Fibroblast of lung (primary cell): ENCODE data around the gene HAVCR2. TPM values are rescaled to one million over a fixed set of nuclear protein-coding genes. Genes with fewer than 3 reads are reported as not detected.

Source experiments
- DNase-seq, 2 donors: peaks; one replicate each; pipeline versions ENCODE4 v3.0.0 to v3.0.0-alpha.2; 2010; ENCODE audit warnings: low read depth in 2 of 2
- H2AFZ ChIP-seq: 2 replicates; pipeline ENCODE4 v1.5.1; 2012; ENCODE audit warnings: low read length, control low read depth, inconsistent platforms
- H3K27ac ChIP-seq: 2 replicates; pipeline ENCODE4 v1.5.1; 2011; ENCODE audit warnings: low read length, control low read depth; ENCODE audit not compliant: insufficient read depth
- H3K27me3 ChIP-seq: 2 replicates; pipeline ENCODE4 v1.5.1; 2011; ENCODE audit warnings: mild to moderate bottlenecking, low read length; ENCODE audit not compliant: control insufficient read depth, insufficient read depth
- H3K36me3 ChIP-seq: 2 replicates; pipeline ENCODE4 v1.5.1; 2011; ENCODE audit warnings: low read length; ENCODE audit not compliant: control insufficient read depth, insufficient read depth
- H3K4me1 ChIP-seq: 2 replicates; pipeline ENCODE4 v1.5.1; 2011; ENCODE audit warnings: low read length; ENCODE audit not compliant: control insufficient read depth, insufficient read depth; ENCODE audit errors: extremely low read depth
- H3K4me2 ChIP-seq: 2 replicates; pipeline ENCODE4 v1.5.1; 2011; ENCODE audit warnings: low read length, control low read depth; ENCODE audit not compliant: insufficient read depth; ENCODE audit errors: extremely low read depth
- H3K4me3 ChIP-seq, 4 experiments: fragments of 200-600 bp in 1 of 4; sonication (generic) in 1 of 4; replicated peaks in 1 of 4; 2 replicates each; pipeline ENCODE4 v1.5.1; 2011 to 2016; ENCODE audit warnings: low read length in 4 of 4, low read depth in 3 of 4, mild to moderate bottlenecking in 3 of 4, control low read depth in 2 of 4, inconsistent platforms in 1 of 4, mixed read lengths in 1 of 4; ENCODE audit not compliant: insufficient read depth in 1 of 4; ENCODE audit errors: control extremely low read depth in 1 of 4
- H3K79me2 ChIP-seq: 2 replicates; pipeline ENCODE4 v1.5.1; 2012; ENCODE audit warnings: mild to moderate bottlenecking, low read length, inconsistent platforms; ENCODE audit not compliant: control insufficient read depth, insufficient read depth
- H3K9ac ChIP-seq: 2 replicates; pipeline ENCODE4 v1.5.1; 2011; ENCODE audit warnings: mild to moderate bottlenecking, low read length, control low read depth; ENCODE audit not compliant: insufficient read depth
- H3K9me3 ChIP-seq: 2 replicates; pipeline ENCODE4 v1.5.1; 2012; ENCODE audit warnings: low read depth, low read length; ENCODE audit not compliant: control insufficient read depth, insufficient read depth
- H4K20me1 ChIP-seq: 2 replicates; pipeline ENCODE4 v1.5.1; 2011; ENCODE audit warnings: low read length; ENCODE audit not compliant: control insufficient read depth, insufficient read depth; ENCODE audit errors: extremely low read depth
- EZH2 ChIP-seq: IDR thresholded peaks from 2 replicates; pipeline ENCODE4 v1.5.1; 2012; ENCODE audit warnings: low read length, control low read depth, mild to moderate bottlenecking; ENCODE audit errors: missing control alignments
- polyA plus RNA-seq, 2 donors: library from polyadenylated mRNA; depleted of rRNA in 1 of 2; stranded (reverse) in 1 of 2; unstranded in 1 of 2; fragments of >200 nt; gene quantifications; 2 replicates each; pipeline ENCODE4 v1.2.1, GENCODE V29; 2011 to 2012; ENCODE audit warnings: missing spikeins in 1 of 2
- total RNA-seq: library from RNA; depleted of rRNA; stranded (reverse); fragments of >200 nt; gene quantifications from 2 replicates; pipeline ENCODE4 v1.2.1, GENCODE V29; 2014
- TF ChIP-seq, protein P1 (sequence below), 2 donors: IDR thresholded peaks in 1 of 2; conservative IDR thresholded peaks in 1 of 2; 1 replicate in 1 of 2; 2 replicates in 1 of 2; pipeline ENCODE4 v1.5.1; 2011 to 2012; ENCODE audit warnings: low read length in 2 of 2, control low read depth in 1 of 2, inconsistent platforms in 1 of 2, low read depth in 1 of 2, mild to moderate bottlenecking in 1 of 2

HAVCR2 gene
- total and polyA plus RNA-seq, 2 donors (not counting 1 experiment from before 2014, with no cell fraction given): 0.56 to 2.5 TPM

DNA sequence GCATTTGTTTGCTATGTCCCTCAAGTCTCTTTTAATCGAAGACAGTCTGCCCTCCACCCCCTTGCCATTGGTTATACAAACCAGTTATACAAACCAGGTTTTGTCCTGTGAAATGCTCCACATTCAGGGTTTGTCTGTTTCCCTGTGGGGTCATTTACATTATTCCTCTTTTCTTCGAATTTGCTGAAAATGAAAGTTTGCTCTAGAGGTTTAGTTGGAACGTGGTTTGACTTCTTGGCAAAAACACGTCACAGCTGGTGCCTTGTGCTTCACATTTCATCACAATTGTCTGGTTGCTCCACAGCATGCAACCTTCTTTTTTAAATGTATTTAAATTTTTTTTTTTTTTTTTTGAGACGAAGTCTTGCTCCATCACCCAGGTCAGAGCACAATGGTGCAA, 4.2 kb upstream of the HAVCR2 start:
- Histone ChIP-seq H3K36me3 (no peaks in the 10 kb centered on the region), H2AFZ (peak overlapping the region; percentile 55), H3K9ac (no peak overlapping the region), H3K4me3 (peak overlapping the region in 1 of 4 experiments; percentile 21), H4K20me1 (no peaks in the 10 kb centered on the region), H3K4me2 (peak overlapping the region; percentile 48), H3K27me3 (no peaks in the 10 kb centered on the region), H3K79me2 (no peaks in the 10 kb centered on the region), H3K4me1 (peaks cover 2% of the 10 kb centered on the region), H3K9me3 (no peaks in the 10 kb centered on the region), H3K27ac (no peak overlapping the region)
- peak in 1 of 2 donors; percentile 86 for DNase-seq
- TF ChIP-seq EZH2: no peak
- TF ChIP-seq, protein P1, sequence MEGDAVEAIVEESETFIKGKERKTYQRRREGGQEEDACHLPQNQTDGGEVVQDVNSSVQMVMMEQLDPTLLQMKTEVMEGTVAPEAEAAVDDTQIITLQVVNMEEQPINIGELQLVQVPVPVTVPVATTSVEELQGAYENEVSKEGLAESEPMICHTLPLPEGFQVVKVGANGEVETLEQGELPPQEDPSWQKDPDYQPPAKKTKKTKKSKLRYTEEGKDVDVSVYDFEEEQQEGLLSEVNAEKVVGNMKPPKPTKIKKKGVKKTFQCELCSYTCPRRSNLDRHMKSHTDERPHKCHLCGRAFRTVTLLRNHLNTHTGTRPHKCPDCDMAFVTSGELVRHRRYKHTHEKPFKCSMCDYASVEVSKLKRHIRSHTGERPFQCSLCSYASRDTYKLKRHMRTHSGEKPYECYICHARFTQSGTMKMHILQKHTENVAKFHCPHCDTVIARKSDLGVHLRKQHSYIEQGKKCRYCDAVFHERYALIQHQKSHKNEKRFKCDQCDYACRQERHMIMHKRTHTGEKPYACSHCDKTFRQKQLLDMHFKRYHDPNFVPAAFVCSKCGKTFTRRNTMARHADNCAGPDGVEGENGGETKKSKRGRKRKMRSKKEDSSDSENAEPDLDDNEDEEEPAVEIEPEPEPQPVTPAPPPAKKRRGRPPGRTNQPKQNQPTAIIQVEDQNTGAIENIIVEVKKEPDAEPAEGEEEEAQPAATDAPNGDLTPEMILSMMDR (conservative IDR thresholded peaks at IDR 0.05 in 1 of 2, IDR thresholded peaks at IDR 0.05 in 1 of 2; ENCODE audit: low read depth in 1 of 2, low read length in 2 of 2): no peak

DNA sequence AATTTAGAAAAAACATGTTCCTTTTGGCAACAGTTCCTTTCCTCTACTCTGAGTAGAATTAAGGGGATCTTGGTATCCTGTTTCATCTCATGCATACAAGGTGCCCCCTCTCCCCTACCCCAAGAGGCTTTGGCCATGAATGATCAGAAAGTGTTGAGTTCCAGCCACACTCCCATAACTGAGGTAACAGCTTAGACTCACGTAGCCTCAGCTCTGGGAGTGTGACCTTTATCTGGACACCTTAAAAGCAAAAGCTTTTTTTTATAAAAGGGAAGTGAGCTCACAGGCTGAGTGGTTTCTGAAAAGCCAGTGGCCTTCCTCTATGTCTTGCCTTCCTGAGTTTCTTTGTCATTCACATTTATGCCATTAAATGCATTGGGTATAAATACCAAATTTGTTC, 900 bp upstream of the HAVCR2 start:
- TF ChIP-seq, protein P1 (conservative IDR thresholded peaks at IDR 0.05 in 1 of 2, IDR thresholded peaks at IDR 0.05 in 1 of 2; ENCODE audit: low read depth in 1 of 2, low read length in 2 of 2): no peak
- H3K4me1 ChIP-seq: peaks cover 2% of the 10 kb centered on the region
- no peak overlapping the region for H3K4me2 ChIP-seq
- H3K4me3 ChIP-seq: no peak overlapping the region
- no peak overlapping the region for H2AFZ ChIP-seq
- no peak overlapping the region for H3K27ac ChIP-seq
- H3K79me2 ChIP-seq: no peaks in the 10 kb centered on the region
- no peaks in the 10 kb centered on the region for H4K20me1 ChIP-seq
- no peaks in the 10 kb centered on the region for H3K9me3 ChIP-seq
- no peaks in the 10 kb centered on the region for H3K36me3 ChIP-seq
- H3K9ac ChIP-seq: no peak overlapping the region
- DNase-seq: no peak
- no peaks in the 10 kb centered on the region for H3K27me3 ChIP-seq

DNA sequence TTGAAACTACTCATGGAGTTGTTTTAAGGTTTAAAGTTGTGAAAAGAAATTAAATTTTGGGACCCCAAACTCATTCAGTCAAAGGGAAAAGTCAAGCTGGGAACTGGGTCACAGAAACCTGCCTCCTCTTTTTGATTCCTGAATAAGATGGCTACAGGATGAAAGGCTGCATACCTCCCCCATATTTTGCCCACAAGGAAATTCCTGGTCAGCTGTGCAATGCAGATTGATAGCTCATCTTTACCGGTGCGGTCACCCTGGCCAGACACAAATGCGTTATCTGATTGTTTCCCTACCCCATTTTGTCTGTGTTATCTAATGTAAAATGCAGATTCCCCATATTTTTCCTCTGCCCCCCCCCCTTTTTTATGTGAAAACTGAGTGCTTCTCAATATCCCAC, 1.3 kb downstream of the HAVCR2 start:
- no peaks in the 10 kb centered on the region for H3K4me1 ChIP-seq
- TF ChIP-seq EZH2: no peak
- TF ChIP-seq, protein P1 (conservative IDR thresholded peaks at IDR 0.05 in 1 of 2, IDR thresholded peaks at IDR 0.05 in 1 of 2; ENCODE audit: low read depth in 1 of 2, low read length in 2 of 2): no peak
- no peaks in the 10 kb centered on the region for H3K27me3 ChIP-seq
- no peak overlapping the region for H2AFZ ChIP-seq
- H3K79me2 ChIP-seq: no peaks in the 10 kb centered on the region
- H3K27ac ChIP-seq: no peak overlapping the region
- no peaks in the 10 kb centered on the region for H4K20me1 ChIP-seq
- no peaks in the 10 kb centered on the region for H3K36me3 ChIP-seq
- DNase-seq: peak in 1 of 2 donors; percentile 59
- H3K4me3 ChIP-seq: no peak overlapping the region
- no peaks in the 10 kb centered on the region for H3K9me3 ChIP-seq
- H3K4me2 ChIP-seq: no peak overlapping the region
- H3K9ac ChIP-seq: no peak overlapping the region
